ENCODE data around the gene RHO. TPM values are rescaled to one million over a fixed set of nuclear protein-coding genes. Genes with fewer than 3 reads are reported as not detected.

RHO gene
- polyA plus RNA-seq, 1 of the 3 experiments (the other 2 are of a cell fraction): not detected

- TF ChIP-seq, protein P1, sequence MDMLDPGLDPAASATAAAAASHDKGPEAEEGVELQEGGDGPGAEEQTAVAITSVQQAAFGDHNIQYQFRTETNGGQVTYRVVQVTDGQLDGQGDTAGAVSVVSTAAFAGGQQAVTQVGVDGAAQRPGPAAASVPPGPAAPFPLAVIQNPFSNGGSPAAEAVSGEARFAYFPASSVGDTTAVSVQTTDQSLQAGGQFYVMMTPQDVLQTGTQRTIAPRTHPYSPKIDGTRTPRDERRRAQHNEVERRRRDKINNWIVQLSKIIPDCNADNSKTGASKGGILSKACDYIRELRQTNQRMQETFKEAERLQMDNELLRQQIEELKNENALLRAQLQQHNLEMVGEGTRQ (IDR thresholded peaks at IDR 0.05; ENCODE audit: borderline replicate concordance, low read depth, low read length): no peak
- TF ChIP-seq JUND (IDR thresholded peaks at IDR 0.05): no peak
- no peak for TF ChIP-seq TAF1 (IDR thresholded peaks at IDR 0.05; ENCODE audit: borderline replicate concordance, low read depth, low read length)
- no peak for TF ChIP-seq PBX3 (IDR thresholded peaks at IDR 0.05)
- no peak for TF ChIP-seq POLR2AphosphoS5 (IDR thresholded peaks at IDR 0.05; ENCODE audit: low read depth, low read length)
- TF ChIP-seq NFIC (IDR thresholded peaks at IDR 0.05; ENCODE audit: borderline replicate concordance): no peak
- TF ChIP-seq GABPA (IDR thresholded peaks at IDR 0.05; ENCODE audit: low read depth): no peak
- TF ChIP-seq MXI1 (IDR thresholded peaks at IDR 0.05; ENCODE audit: low read depth, low read length): no peak
- TF ChIP-seq, protein P2, sequence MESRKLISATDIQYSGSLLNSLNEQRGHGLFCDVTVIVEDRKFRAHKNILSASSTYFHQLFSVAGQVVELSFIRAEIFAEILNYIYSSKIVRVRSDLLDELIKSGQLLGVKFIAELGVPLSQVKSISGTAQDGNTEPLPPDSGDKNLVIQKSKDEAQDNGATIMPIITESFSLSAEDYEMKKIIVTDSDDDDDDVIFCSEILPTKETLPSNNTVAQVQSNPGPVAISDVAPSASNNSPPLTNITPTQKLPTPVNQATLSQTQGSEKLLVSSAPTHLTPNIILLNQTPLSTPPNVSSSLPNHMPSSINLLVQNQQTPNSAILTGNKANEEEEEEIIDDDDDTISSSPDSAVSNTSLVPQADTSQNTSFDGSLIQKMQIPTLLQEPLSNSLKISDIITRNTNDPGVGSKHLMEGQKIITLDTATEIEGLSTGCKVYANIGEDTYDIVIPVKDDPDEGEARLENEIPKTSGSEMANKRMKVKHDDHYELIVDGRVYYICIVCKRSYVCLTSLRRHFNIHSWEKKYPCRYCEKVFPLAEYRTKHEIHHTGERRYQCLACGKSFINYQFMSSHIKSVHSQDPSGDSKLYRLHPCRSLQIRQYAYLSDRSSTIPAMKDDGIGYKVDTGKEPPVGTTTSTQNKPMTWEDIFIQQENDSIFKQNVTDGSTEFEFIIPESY (IDR thresholded peaks at IDR 0.05; ENCODE audit: borderline replicate concordance, low read depth): no peak
- no peak for TF ChIP-seq TCF12 (IDR thresholded peaks at IDR 0.05)
- TF ChIP-seq REST (IDR thresholded peaks at IDR 0.05; ENCODE audit: low read depth, low read length): no peak
- TF ChIP-seq CTCF (IDR thresholded peaks at IDR 0.05): no peak
- no peak for TF ChIP-seq TEAD4 (IDR thresholded peaks at IDR 0.05; ENCODE audit: borderline replicate concordance, insufficient read depth)
- Histone ChIP-seq H3K4me3 (ENCODE audit: low read depth in 2 of 2, low read length in 1 of 2) (no peak overlapping the region), H3K4me2 (no peak overlapping the region), H4K20me1 (ENCODE audit: insufficient read depth) (no peaks in the 10 kb centered on the region), H3K9ac (no peak overlapping the region), H3K27me3 (ENCODE audit: insufficient read depth) (no peaks in the 10 kb centered on the region), H3K36me3 (replicated peaks in 1 of 2; ENCODE audit: control insufficient read depth in 1 of 2, insufficient read depth in 2 of 2, low read length in 1 of 2) (no peaks in the 10 kb centered on the region), H2AFZ (ENCODE audit: low read depth) (peak overlapping the region; percentile 35; the same call in 1 of the 2 replicates), H3F3A (replicated peaks; ENCODE audit: insufficient read depth) (peaks cover under 1% of the 10 kb centered on the region), H3K79me2 (ENCODE audit: insufficient read depth) (no peaks in the 10 kb centered on the region), H3K27ac (ENCODE audit: low read depth in 2 of 2, low read length in 1 of 2) (no peak overlapping the region), H3K9me3 (no peaks in the 10 kb centered on the region), H3K4me1 (ENCODE audit: control insufficient read depth in 1 of 2, insufficient read depth in 2 of 2, low read depth in 1 of 2, low read length in 1 of 2) (peaks cover 0 to 22% of the 10 kb centered on the region in 2 experiments; a peak in 3 of 4 replicates), H3K9me2 (no peaks in the 10 kb centered on the region)
- no peak for DNase-seq
- POLR2A ChIA-PET: no interaction called here
- WGBS (ENCODE audit: low lambda C conversion rate): 96% methylated on average over 3 of the region's 3 CpGs
- CTCF ChIA-PET: interaction anchor here (1.1 to 1.5 kb wide), 2 partner anchors 9 to 15 kb away, joined by 3 to 4 read pairs; no protein-coding TSS in a partner anchor
Observed at GRCh38 chr3:129549805-129550204, 21.4 kb downstream of the RHO start.
